Medulla oblongata (tissue), 1 donor: ENCODE data around the gene FBXO38.

Experiments used
- DNase-seq: peaks from one replicate; pipeline ENCODE4 v3.0.0-alpha.2; 2015; ENCODE audit errors: extremely low spot score

The FBXO38 gene

GRCh38 chr5:148474025-148474511 lies 90.3 kb downstream of the FBXO38 start:
- no peak for DNase-seq

- DNase-seq = no peak
Measured at GRCh38 chr5:148476302-148476701, 92.5 kb downstream of the FBXO38 start.

- no peak for DNase-seq
Measured at GRCh38 chr5:148477429-148477828, 93.7 kb downstream of the FBXO38 start.

- DNase-seq = no peak
Measured at GRCh38 chr5:148482196-148482595, 98.4 kb downstream of the FBXO38 start.

- peak; percentile 31 for DNase-seq
Measured at GRCh38 chr5:148482697-148483462, 99.1 kb downstream of the FBXO38 start.

DNA sequence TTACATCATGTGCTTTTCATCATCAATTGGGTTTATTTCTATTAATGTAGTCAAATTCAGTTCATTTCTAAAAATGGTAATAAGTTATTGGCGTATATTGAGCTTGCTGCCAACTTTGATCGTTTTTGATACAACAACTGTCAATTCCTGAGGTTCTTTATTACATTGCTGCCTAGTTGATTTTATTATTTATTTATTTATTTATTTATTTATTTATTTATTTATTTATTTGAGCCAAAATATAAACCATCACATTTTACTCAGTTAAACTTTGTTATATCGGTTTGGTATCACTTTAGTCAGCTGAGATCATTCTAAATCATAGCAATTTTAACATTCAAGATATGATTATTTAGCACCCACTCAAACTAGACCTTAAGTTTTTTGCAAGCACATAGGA lies 100.0 kb downstream of the FBXO38 start:
- DNase-seq = no peak

GRCh38 chr5:148484651-148485050 lies 100.9 kb downstream of the FBXO38 start:
- no peak for DNase-seq

GRCh38 chr5:148486456-148486855 lies 102.7 kb downstream of the FBXO38 start:
- no peak for DNase-seq

- no peak for DNase-seq
Measured at GRCh38 chr5:148488757-148489156, 105.0 kb downstream of the FBXO38 start.

DNA sequence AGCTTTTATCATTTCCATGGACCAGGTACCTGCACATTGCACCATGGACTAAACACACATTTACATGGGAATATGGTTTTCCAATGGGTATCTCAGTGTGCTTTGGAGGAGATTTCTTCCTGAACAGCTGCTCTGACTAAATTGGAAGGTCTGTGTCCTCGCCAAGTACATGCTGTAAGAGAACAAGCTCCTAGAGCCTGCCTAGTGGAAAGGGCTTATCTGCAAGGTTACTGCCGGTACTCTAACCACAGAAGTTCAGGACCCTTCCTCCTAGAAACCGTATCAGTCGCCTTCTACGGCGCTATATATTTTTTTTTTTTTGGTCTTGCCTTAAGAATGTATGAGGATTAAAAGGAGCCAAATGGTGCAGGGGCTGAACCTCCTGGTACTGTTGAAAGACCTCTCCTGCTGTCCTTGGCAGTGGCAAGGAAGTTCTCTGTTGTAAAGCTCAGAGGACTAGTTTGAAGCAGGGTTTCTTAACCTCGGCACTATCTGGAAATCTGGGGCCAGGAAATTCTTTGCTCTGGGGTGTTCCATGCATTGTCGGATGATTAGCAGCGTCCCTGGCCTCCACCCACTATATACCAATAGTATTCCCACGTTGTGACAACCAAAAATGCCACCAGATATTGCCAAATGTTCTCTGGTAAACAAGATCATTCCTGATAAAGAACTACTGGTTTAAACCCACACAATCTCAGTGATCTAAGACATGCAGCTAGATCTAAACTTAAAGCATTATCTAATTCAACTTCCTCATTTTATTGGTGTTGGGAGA lies 107.4 kb downstream of the FBXO38 start:
- DNase-seq = no peak

DNA sequence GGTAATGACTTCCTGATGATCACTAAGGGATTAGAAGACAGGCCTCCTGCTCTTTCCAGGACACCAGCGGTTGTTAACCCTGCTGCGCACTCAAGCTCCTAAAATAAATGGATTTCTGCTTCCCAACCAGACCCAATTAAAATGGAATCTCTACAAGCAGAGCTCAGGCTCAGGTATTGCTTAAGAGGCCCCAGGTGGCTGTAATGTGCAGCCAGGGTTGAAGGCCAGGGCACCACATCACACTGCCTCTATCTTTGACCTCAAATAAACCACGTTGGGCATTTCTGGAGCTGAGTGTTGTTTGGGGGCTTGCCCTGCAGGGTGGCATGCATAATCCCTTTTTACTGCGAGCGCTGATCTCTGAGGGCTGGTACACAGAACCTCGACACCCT lies 108.0 kb downstream of the FBXO38 start:
- no peak for DNase-seq

GRCh38 chr5:148492351-148492750 lies 108.6 kb downstream of the FBXO38 start:
- DNase-seq = no peak
